GM10266 (cell line): ENCODE measurements around the gene GRIP1.

Source experiments
- DNase-seq: peaks from one replicate; pipeline ENCODE4 v3.0.0; 2012; ENCODE audit errors: extremely low spot score
- TF ChIP-seq, protein P1 (sequence below): IDR thresholded peaks from 2 replicates; pipeline ENCODE4 v1.5.1; 2012; ENCODE audit warnings: mild to moderate bottlenecking, low read depth; ENCODE audit not compliant: control insufficient read depth, insufficient read depth; ENCODE audit errors: missing control alignments

The GRIP1 gene

GRCh38 chr12:66600903-66601302, 78.0 kb downstream of the GRIP1 start:
- TF ChIP-seq, protein P1, sequence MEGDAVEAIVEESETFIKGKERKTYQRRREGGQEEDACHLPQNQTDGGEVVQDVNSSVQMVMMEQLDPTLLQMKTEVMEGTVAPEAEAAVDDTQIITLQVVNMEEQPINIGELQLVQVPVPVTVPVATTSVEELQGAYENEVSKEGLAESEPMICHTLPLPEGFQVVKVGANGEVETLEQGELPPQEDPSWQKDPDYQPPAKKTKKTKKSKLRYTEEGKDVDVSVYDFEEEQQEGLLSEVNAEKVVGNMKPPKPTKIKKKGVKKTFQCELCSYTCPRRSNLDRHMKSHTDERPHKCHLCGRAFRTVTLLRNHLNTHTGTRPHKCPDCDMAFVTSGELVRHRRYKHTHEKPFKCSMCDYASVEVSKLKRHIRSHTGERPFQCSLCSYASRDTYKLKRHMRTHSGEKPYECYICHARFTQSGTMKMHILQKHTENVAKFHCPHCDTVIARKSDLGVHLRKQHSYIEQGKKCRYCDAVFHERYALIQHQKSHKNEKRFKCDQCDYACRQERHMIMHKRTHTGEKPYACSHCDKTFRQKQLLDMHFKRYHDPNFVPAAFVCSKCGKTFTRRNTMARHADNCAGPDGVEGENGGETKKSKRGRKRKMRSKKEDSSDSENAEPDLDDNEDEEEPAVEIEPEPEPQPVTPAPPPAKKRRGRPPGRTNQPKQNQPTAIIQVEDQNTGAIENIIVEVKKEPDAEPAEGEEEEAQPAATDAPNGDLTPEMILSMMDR: no peak
- no peak for DNase-seq

- DNase-seq: no peak
- TF ChIP-seq, protein P1: no peak
These were observed 79.1 kb downstream of the GRIP1 start for GRCh38 chr12:66599816-66600215.

GRCh38 chr12:66598608-66599007, 80.3 kb downstream of the GRIP1 start:
- no peak for DNase-seq
- TF ChIP-seq, protein P1: no peak

GRCh38 chr12:66598079-66598478, 80.8 kb downstream of the GRIP1 start:
- DNase-seq: no peak
- TF ChIP-seq, protein P1: no peak

GRCh38 chr12:66596199-66596598, 82.7 kb downstream of the GRIP1 start:
- no peak for DNase-seq
- TF ChIP-seq, protein P1: no peak

- TF ChIP-seq, protein P1: no peak
- no peak for DNase-seq
These were observed 84.2 kb downstream of the GRIP1 start for GRCh38 chr12:66594688-66595087.

- TF ChIP-seq, protein P1: no peak
- no peak for DNase-seq
These were observed 88.4 kb downstream of the GRIP1 start for GRCh38 chr12:66590275-66590985.
